H1 (cell line): Measurements from ENCODE around the gene LBP. TPM values are rescaled to one million over a fixed set of nuclear protein-coding genes. Genes with fewer than 3 reads are reported as not detected.

Experiments
- BCL11A ChIP-seq, 2 experiments: IDR thresholded peaks; one replicate each; pipeline ENCODE4 v1.6.1; 2011; ENCODE audit warnings: low read depth in 2 of 2, low read length in 2 of 2, mild to moderate bottlenecking in 2 of 2
- CBX5 ChIP-seq: fragments of 300-800, 300-1000 bp; sonication (generic); IDR thresholded peaks from 2 replicates; pipeline ENCODE4 v1.7.1; 2016; ENCODE audit warnings: antibody characterized with exemption, low read length, low read depth
- CHD2 ChIP-seq: IDR thresholded peaks from 2 replicates; pipeline ENCODE4 v1.6.1; 2012; ENCODE audit warnings: low read length, improper control_type of control experiment
- CHD7 ChIP-seq: fragments of 300-600 bp; sonication (generic); IDR thresholded peaks from 2 replicates; pipeline ENCODE4 v1.7.1; 2012; ENCODE audit warnings: low read length, moderate library complexity, mild to moderate bottlenecking, inconsistent platforms; ENCODE audit not compliant: insufficient replicate concordance
- EP300 ChIP-seq, 2 experiments: IDR thresholded peaks; 1 replicate in 1 of 2; 2 replicates in 1 of 2; pipeline ENCODE4 v1.6.1; 2011 to 2012; ENCODE audit warnings: low read depth in 2 of 2, low read length in 2 of 2, mild to moderate bottlenecking in 2 of 2, borderline replicate concordance in 1 of 2, inconsistent platforms in 1 of 2, moderate library complexity in 1 of 2
- polyA plus RNA-seq, 7 experiments: library from polyadenylated mRNA; depleted of rRNA in 3 of 7; stranded (reverse) in 5 of 7; unstranded in 2 of 7; fragments of >200 nt in 5 of 7; fragments of 200-250 nt in 2 of 7; gene quantifications; 1 replicate in 5 of 7; 2 replicates in 1 of 7; 4 replicates in 1 of 7; pipeline versions ENCODE4 v1.2.1 to v1.2.3, GENCODE V29; 2011 to 2013; ENCODE audit warnings: missing spikeins in 2 of 7, mixed read lengths in 2 of 7
- total RNA-seq: library from RNA; stranded (reverse); fragmentation: NEBNext Ultra II Directional; extraction: Animal tissue kit (Norgen Biotek cat#: 25700); gene quantifications from 2 replicates; pipeline ENCODE4 v1.2.1, GENCODE V29; 2021
- TF ChIP-seq, protein P1 (sequence below): IDR thresholded peaks from 2 replicates; pipeline ENCODE4 v1.6.1; 2011; ENCODE audit warnings: low read length, improper control_type of control experiment
- TF ChIP-seq, protein P2 (sequence below): IDR thresholded peaks from 2 replicates; pipeline ENCODE4 v1.6.1; 2012; ENCODE audit warnings: inconsistent platforms

Gene LBP
- total and polyA plus RNA-seq, 2 of the 8 experiments (the other 6 are each of a cell fraction or from before 2014, with no cell fraction given), result 0.60 to 0.63 TPM

DNA sequence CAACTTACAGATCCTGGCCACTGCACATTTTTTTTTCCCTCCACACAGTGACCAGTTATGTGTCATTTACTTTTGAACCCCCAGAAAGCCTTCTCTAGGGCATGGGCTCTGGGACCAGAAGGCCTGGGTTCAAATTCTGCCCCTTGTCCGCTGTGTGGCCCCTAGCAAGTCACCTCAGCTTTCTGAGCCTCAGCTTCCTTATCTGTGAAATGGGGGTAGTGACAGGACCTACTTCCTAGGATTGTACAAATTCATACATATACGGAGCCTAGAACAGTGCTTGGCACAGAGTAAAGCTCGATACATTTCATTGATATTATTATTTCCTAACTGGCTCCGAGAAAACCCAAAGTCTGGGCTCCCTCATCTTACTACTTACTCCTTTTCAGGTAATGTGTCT is 40.7 kb upstream of the LBP start (continued):
- TF ChIP-seq CHD7 (no peak), CHD2 (no peak), BCL11A (IDR thresholded peaks at IDR 0.05; ENCODE audit: low read depth in 2 of 2, low read length in 2 of 2) (no peak), CBX5 (no peak), EP300 (IDR thresholded peaks at IDR 0.05; ENCODE audit: borderline replicate concordance in 1 of 2, low read depth in 2 of 2, low read length in 2 of 2) (no peak)
- TF ChIP-seq, protein P1, sequence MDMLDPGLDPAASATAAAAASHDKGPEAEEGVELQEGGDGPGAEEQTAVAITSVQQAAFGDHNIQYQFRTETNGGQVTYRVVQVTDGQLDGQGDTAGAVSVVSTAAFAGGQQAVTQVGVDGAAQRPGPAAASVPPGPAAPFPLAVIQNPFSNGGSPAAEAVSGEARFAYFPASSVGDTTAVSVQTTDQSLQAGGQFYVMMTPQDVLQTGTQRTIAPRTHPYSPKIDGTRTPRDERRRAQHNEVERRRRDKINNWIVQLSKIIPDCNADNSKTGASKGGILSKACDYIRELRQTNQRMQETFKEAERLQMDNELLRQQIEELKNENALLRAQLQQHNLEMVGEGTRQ, result no peak
- TF ChIP-seq, protein P2, sequence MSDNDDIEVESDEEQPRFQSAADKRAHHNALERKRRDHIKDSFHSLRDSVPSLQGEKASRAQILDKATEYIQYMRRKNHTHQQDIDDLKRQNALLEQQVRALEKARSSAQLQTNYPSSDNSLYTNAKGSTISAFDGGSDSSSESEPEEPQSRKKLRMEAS, result no peak
